GM12878 (cell line): ENCODE measurements around the gene ZFAND2B. TPM values are rescaled to one million over a fixed set of nuclear protein-coding genes. Genes with fewer than 3 reads are reported as not detected.
A peak's percentile ranks its signal among the peaks of the same experiment; 100 is the strongest.

Experiments used
- ASH2L ChIP-seq: fragments of 300-600, 200-600 bp; sonication (generic); IDR thresholded peaks from 2 replicates; pipeline ENCODE4 v1.6.1; 2017; ENCODE audit warnings: low read depth, mild to moderate bottlenecking, borderline replicate concordance
- BHLHE40 ChIP-seq, 2 experiments: fragments of 450-650 bp in 1 of 2; IDR thresholded peaks; 2 replicates each; pipeline ENCODE4 v1.6.1; 2011 to 2017; ENCODE audit warnings: low read depth in 2 of 2, borderline replicate concordance in 1 of 2, improper control_type of control experiment in 1 of 2, low read length in 1 of 2, mild to moderate bottlenecking in 1 of 2
- FOS ChIP-seq: IDR thresholded peaks from 3 replicates; pipeline ENCODE4 v1.6.1; 2011; ENCODE audit warnings: borderline replicate concordance; ENCODE audit not compliant: insufficient read length; ENCODE audit errors: extremely low read depth
- GATAD2B ChIP-seq: fragments of 450-650 bp; conservative IDR thresholded peaks from 2 replicates; pipeline ENCODE4 v1.6.1; 2017; ENCODE audit warnings: low read depth, mild to moderate bottlenecking, moderate library complexity
- HDAC2 ChIP-seq: fragments of 200-600 bp; sonication (generic); IDR thresholded peaks from 2 replicates; pipeline ENCODE4 v1.6.1; 2017
- IKZF1 ChIP-seq: fragments of 450-650 bp; conservative IDR thresholded peaks from 2 replicates; pipeline ENCODE4 v1.6.1; 2017; ENCODE audit warnings: antibody characterized with exemption, mild to moderate bottlenecking
- IRF4 ChIP-seq: IDR thresholded peaks from 2 replicates; pipeline ENCODE4 v1.6.1; 2011; ENCODE audit warnings: low read depth, low read length
- JUNB ChIP-seq: IDR thresholded peaks from 2 replicates; pipeline ENCODE4 v1.6.1; 2016; ENCODE audit warnings: antibody characterized with exemption, mild to moderate bottlenecking
- KDM1A ChIP-seq: fragments of 200-600 bp; sonication (generic); IDR thresholded peaks from 2 replicates; pipeline ENCODE4 v1.6.1; 2016; ENCODE audit warnings: borderline replicate concordance
- MTA2 ChIP-seq: fragments of 450-650 bp; IDR thresholded peaks from 2 replicates; pipeline ENCODE4 v1.6.1; 2016; ENCODE audit warnings: low read depth, mild to moderate bottlenecking, moderate library complexity
- MXI1 ChIP-seq: fragments of 150-350 bp; IDR thresholded peaks from 2 replicates; pipeline ENCODE4 v1.6.1; 2011; ENCODE audit warnings: low read depth, mild to moderate bottlenecking, inconsistent platforms, low read length, improper control_type of control experiment
- MYB ChIP-seq: fragments of 150-350 bp; IDR thresholded peaks from 2 replicates; pipeline ENCODE4 v1.6.1; 2014; ENCODE audit warnings: mild to moderate bottlenecking, low read depth, low read length, borderline replicate concordance
- PML ChIP-seq: IDR thresholded peaks from 2 replicates; pipeline ENCODE4 v1.6.1; 2012; ENCODE audit warnings: low read length, inconsistent platforms
- POU2F2 ChIP-seq: IDR thresholded peaks from 3 replicates; pipeline ENCODE4 v1.6.1; 2011; ENCODE audit warnings: low read depth, mild to moderate bottlenecking, low read length, borderline replicate concordance
- RAD51 ChIP-seq: fragments of 450-650 bp; IDR thresholded peaks from 2 replicates; pipeline ENCODE4 v1.6.1; 2016; ENCODE audit warnings: moderate library complexity, mild to moderate bottlenecking, inconsistent platforms
- RELA ChIP-seq: fragments of 450-650 bp; IDR thresholded peaks from 2 replicates; pipeline ENCODE4 v1.8.0; 2014; ENCODE audit warnings: borderline replicate concordance; ENCODE audit not compliant: partially characterized antibody
- SRF ChIP-seq, 2 experiments: IDR thresholded peaks; 2 replicates each; pipeline ENCODE4 v1.6.1; 2011; ENCODE audit warnings: low read depth in 2 of 2, low read length in 2 of 2, mild to moderate bottlenecking in 1 of 2, moderate library complexity in 1 of 2
- TCF3 ChIP-seq: IDR thresholded peaks from 2 replicates; pipeline ENCODE4 v1.6.1; 2012; ENCODE audit warnings: low read depth, mild to moderate bottlenecking, low read length, borderline replicate concordance; ENCODE audit not compliant: insufficient read depth
- ZNF384 ChIP-seq: IDR thresholded peaks from 2 replicates; pipeline ENCODE4 v1.6.1; 2012; ENCODE audit warnings: low read depth, mild to moderate bottlenecking, low read length, improper control_type of control experiment, borderline replicate concordance
- ZNF687 ChIP-seq: fragments of 450-650 bp; IDR thresholded peaks from 2 replicates; pipeline ENCODE4 v1.6.1; 2017; ENCODE audit warnings: mild to moderate bottlenecking, moderate library complexity
- ZSCAN29 ChIP-seq: fragments of 450-650 bp; IDR thresholded peaks from 2 replicates; pipeline ENCODE4 v1.6.1; 2017; ENCODE audit warnings: mild to moderate bottlenecking, moderate library complexity
- polyA plus RNA-seq, 11 experiments: library from polyadenylated mRNA; depleted of rRNA in 4 of 11; unstranded in 6 of 11; stranded (reverse) in 5 of 11; fragments of >200 nt; fragmentation: Nextera tagmentation in 4 of 11; fragmentation: Illumina TruSeq in 1 of 11; extraction: Ambion mirVana in 4 of 11; extraction: Trizol in 1 of 11; gene quantifications; 1 replicate in 1 of 11; 2 replicates in 10 of 11; pipeline versions ENCODE4 v1.2.1 to v1.2.3, GENCODE V29; 2011 to 2016; ENCODE audit warnings: inconsistent platforms in 2 of 11, missing spikeins in 2 of 11, low read depth in 1 of 11
- total RNA-seq, 4 experiments: library from RNA; depleted of rRNA in 3 of 4; stranded (reverse); fragments of >200 nt in 3 of 4; fragmentation: Illumina TruSeq in 1 of 4; extraction: Trizol in 1 of 4; gene quantifications; 2 replicates each; pipeline versions ENCODE4 v1.2.1 to v1.2.3, GENCODE V29; 2013 to 2021
- TF ChIP-seq, protein P1 (sequence below): fragments of 450-650 bp; IDR thresholded peaks from 2 replicates; pipeline ENCODE4 v1.6.1; 2018; ENCODE audit warnings: mild to moderate bottlenecking, low read depth, moderate library complexity; ENCODE audit not compliant: partially characterized antibody

Gene ZFAND2B
- total and polyA plus RNA-seq, 10 of the 15 experiments (the other 5 are each of a cell fraction or from before 2014, with no cell fraction given): 5.4 to 28.1 (median 22.4) TPM

- no peak for TF ChIP-seq ZNF687
- TF ChIP-seq POU2F2: 0 out of 3 replicates have a peak, but pooled peaks have one; percentile 19
- TF ChIP-seq, protein P1, sequence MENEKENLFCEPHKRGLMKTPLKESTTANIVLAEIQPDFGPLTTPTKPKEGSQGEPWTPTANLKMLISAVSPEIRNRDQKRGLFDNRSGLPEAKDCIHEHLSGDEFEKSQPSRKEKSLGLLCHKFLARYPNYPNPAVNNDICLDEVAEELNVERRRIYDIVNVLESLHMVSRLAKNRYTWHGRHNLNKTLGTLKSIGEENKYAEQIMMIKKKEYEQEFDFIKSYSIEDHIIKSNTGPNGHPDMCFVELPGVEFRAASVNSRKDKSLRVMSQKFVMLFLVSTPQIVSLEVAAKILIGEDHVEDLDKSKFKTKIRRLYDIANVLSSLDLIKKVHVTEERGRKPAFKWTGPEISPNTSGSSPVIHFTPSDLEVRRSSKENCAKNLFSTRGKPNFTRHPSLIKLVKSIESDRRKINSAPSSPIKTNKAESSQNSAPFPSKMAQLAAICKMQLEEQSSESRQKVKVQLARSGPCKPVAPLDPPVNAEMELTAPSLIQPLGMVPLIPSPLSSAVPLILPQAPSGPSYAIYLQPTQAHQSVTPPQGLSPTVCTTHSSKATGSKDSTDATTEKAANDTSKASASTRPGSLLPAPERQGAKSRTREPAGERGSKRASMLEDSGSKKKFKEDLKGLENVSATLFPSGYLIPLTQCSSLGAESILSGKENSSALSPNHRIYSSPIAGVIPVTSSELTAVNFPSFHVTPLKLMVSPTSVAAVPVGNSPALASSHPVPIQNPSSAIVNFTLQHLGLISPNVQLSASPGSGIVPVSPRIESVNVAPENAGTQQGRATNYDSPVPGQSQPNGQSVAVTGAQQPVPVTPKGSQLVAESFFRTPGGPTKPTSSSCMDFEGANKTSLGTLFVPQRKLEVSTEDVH: peak; percentile 45
- no peak for TF ChIP-seq GATAD2B
- TF ChIP-seq MTA2: no peak
- TF ChIP-seq IRF4: no peak
- TF ChIP-seq HDAC2: peak; percentile 24; the same call in 1 of the 2 replicates
- no peak for TF ChIP-seq ASH2L
- peak; percentile 75; a peak in 3 of 4 replicates for TF ChIP-seq BHLHE40 (IDR thresholded peaks at IDR 0.05; ENCODE audit: borderline replicate concordance in 1 of 2, low read depth in 2 of 2, low read length in 1 of 2)
- TF ChIP-seq RAD51: no peak
- no peak for TF ChIP-seq MYB
- no peak for TF ChIP-seq FOS
- TF ChIP-seq MXI1: no peak
- TF ChIP-seq ZNF384: no peak
- no peak for TF ChIP-seq IKZF1
- peak; percentile 36; the same call in 1 of the 2 replicates for TF ChIP-seq PML
- no peak for TF ChIP-seq JUNB
- no peak for TF ChIP-seq RELA
- 0 out of 2 replicates have a peak, but pooled peaks have one; percentile 18 for TF ChIP-seq TCF3
- no peak for TF ChIP-seq SRF (IDR thresholded peaks at IDR 0.05; ENCODE audit: low read depth in 2 of 2, low read length in 2 of 2)
- no peak for TF ChIP-seq KDM1A
- TF ChIP-seq ZSCAN29: no peak
These were observed 23.5 kb downstream of the ZFAND2B start (continued) for GRCh38 chr2:219230059-219230540.
